Keratinocyte (primary cell): Measurements from ENCODE around the gene EME2.

Experiments
- EZH2 ChIP-seq: IDR thresholded peaks from one replicate; pipeline ENCODE4 v1.6.1; 2012; ENCODE audit warnings: inconsistent platforms, mild to moderate bottlenecking, low read length, moderate library complexity
- TF ChIP-seq, protein P1 (sequence below), 3 experiments: IDR thresholded peaks in 1 of 3; conservative IDR thresholded peaks in 1 of 3; optimal IDR thresholded peaks in 1 of 3; 2 replicates in 2 of 3; 3 replicates in 1 of 3; pipeline versions ENCODE3 to v1.5.1; 2011; ENCODE audit warnings: low read length in 3 of 3, mild to moderate bottlenecking in 3 of 3, moderate library complexity in 2 of 3, control low read depth in 1 of 3, inconsistent platforms in 1 of 3; ENCODE audit not compliant: insufficient read depth in 2 of 3; ENCODE audit errors: extremely low read depth in 1 of 3

DNA sequence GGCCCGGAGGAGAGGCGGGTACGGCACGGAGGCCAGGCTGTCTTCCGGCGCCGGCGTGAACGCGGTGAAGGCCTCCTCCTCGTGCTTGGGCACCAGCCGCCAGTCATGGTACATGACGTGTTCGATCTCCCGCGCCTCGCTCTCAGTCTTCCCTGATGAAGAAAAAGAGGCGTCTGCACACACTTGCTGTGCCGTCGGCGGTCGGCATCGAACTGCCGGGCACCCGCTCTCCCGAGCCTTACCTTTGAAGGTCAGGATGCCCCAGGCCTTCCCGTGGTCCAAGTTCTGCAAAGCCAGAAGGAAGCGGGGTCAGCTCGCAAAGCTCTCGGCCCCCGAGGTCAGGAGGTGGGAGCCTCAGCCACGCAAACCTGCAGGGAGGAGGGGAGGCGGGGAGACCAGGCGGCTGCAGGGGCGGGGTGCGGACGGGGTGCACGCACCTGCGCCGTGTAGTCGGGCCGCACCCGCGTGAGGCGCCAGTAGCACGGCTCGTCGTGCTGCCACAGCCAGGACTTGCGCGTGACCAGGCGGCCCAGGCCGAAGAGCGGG is at the start of gene EME2:
- TF ChIP-seq, protein P1, sequence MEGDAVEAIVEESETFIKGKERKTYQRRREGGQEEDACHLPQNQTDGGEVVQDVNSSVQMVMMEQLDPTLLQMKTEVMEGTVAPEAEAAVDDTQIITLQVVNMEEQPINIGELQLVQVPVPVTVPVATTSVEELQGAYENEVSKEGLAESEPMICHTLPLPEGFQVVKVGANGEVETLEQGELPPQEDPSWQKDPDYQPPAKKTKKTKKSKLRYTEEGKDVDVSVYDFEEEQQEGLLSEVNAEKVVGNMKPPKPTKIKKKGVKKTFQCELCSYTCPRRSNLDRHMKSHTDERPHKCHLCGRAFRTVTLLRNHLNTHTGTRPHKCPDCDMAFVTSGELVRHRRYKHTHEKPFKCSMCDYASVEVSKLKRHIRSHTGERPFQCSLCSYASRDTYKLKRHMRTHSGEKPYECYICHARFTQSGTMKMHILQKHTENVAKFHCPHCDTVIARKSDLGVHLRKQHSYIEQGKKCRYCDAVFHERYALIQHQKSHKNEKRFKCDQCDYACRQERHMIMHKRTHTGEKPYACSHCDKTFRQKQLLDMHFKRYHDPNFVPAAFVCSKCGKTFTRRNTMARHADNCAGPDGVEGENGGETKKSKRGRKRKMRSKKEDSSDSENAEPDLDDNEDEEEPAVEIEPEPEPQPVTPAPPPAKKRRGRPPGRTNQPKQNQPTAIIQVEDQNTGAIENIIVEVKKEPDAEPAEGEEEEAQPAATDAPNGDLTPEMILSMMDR (optimal IDR thresholded peaks at IDR 0.05 in 1 of 3, IDR thresholded peaks at IDR 0.05 in 1 of 3, conservative IDR thresholded peaks at IDR 0.05 in 1 of 3; ENCODE audit: extremely low read depth in 1 of 3, insufficient read depth in 2 of 3, low read length in 3 of 3): no peak
- no peak for TF ChIP-seq EZH2
